Progenitor cell of endocrine pancreas (in vitro differentiated cells): ENCODE measurements around the gene PKMYT1. TPM values are rescaled to one million over a fixed set of nuclear protein-coding genes. Genes with fewer than 3 reads are reported as not detected.
A peak's percentile ranks its signal among the peaks of the same experiment; 100 is the strongest.

Experiments used
- DNase-seq: peaks from one replicate; pipeline ENCODE4 v3.0.0; 2021; ENCODE audit warnings: low spot score; ENCODE audit not compliant: unreplicated experiment
- H3K27ac Mint-ChIP-seq: 2 replicates; pipeline ENCODE4 v1.8.0; 2021; ENCODE audit warnings: mild to moderate bottlenecking, moderate library complexity, mixed read lengths
- H3K27me3 Mint-ChIP-seq: 2 replicates; pipeline ENCODE4 v1.8.0; 2021; ENCODE audit warnings: mixed read lengths
- H3K36me3 Mint-ChIP-seq: 2 replicates; pipeline ENCODE4 v1.8.0; 2022; ENCODE audit warnings: mixed read lengths; ENCODE audit not compliant: insufficient read depth
- H3K4me1 Mint-ChIP-seq: 2 replicates; pipeline ENCODE4 v1.8.0; 2021; ENCODE audit warnings: low read depth, mixed read lengths
- H3K4me3 Mint-ChIP-seq: 2 replicates; pipeline ENCODE4 v1.8.0; 2021; ENCODE audit warnings: low read depth, mild to moderate bottlenecking, moderate library complexity, mixed read lengths
- H3K9me3 Mint-ChIP-seq: 2 replicates; pipeline ENCODE4 v1.8.0; 2021; ENCODE audit warnings: low read depth, mixed read lengths
- CTCF ChIP-seq: fragments of 200-600 bp; sonication (generic); IDR thresholded peaks from one replicate; pipeline ENCODE4 v1.5.0; 2021; ENCODE audit warnings: antibody characterized with exemption, mild to moderate bottlenecking; ENCODE audit not compliant: unreplicated experiment
- total RNA-seq: library from RNA; stranded (reverse); gene quantifications from 2 replicates; pipeline ENCODE4 v1.2.1, GENCODE V29; 2021

PKMYT1 gene
- total RNA-seq, 1 donor from 2014 or later, result 36.5 TPM

GRCh38 chr16:3023415-3023668 lies 43.1 kb upstream of the PKMYT1 start:
- Mint-ChIP-seq H3K36me3 (peaks cover 5% of the 10 kb centered on the region), H3K27ac (peak overlapping the region; percentile 99), H3K4me3 (peak overlapping the region; percentile 91), H3K9me3 (no peaks in the 10 kb centered on the region), H3K4me1 (peaks cover 27% of the 10 kb centered on the region), H3K27me3 (no peaks in the 10 kb centered on the region)
- no peak for TF ChIP-seq CTCF
- DNase-seq, result no peak

- no peaks in the 10 kb centered on the region for H3K9me3 Mint-ChIP-seq
- H3K27me3 Mint-ChIP-seq, result no peaks in the 10 kb centered on the region
- no peak for TF ChIP-seq CTCF
- peaks cover 5% of the 10 kb centered on the region for H3K36me3 Mint-ChIP-seq
- H3K27ac Mint-ChIP-seq, result peak overlapping the region; percentile 99
- no peak for DNase-seq
- H3K4me3 Mint-ChIP-seq, result peak overlapping the region; percentile 91
- peaks cover 28% of the 10 kb centered on the region for H3K4me1 Mint-ChIP-seq
Observed at GRCh38 chr16:3022684-3023414, 42.6 kb upstream of the PKMYT1 start.

- Mint-ChIP-seq H3K27me3 (no peaks in the 10 kb centered on the region), H3K9me3 (no peaks in the 10 kb centered on the region), H3K27ac (peak overlapping the region; percentile 99), H3K4me3 (peak overlapping the region; percentile 91), H3K36me3 (peaks cover 6% of the 10 kb centered on the region), H3K4me1 (peaks cover 29% of the 10 kb centered on the region)
- TF ChIP-seq CTCF, result no peak
- no peak for DNase-seq
Observed at GRCh38 chr16:3022208-3022683, 42.0 kb upstream of the PKMYT1 start.

- peak; percentile 52 for TF ChIP-seq CTCF
- peak overlapping the region; percentile 91 for H3K4me3 Mint-ChIP-seq
- H3K4me1 Mint-ChIP-seq, result peaks cover 35% of the 10 kb centered on the region
- DNase-seq, result peak; percentile 81
- no peaks in the 10 kb centered on the region for H3K27me3 Mint-ChIP-seq
- H3K36me3 Mint-ChIP-seq, result peaks cover 7% of the 10 kb centered on the region
- H3K27ac Mint-ChIP-seq, result peak overlapping the region; percentile 99
- no peaks in the 10 kb centered on the region for H3K9me3 Mint-ChIP-seq
Observed at GRCh38 chr16:3021449-3022207, 41.4 kb upstream of the PKMYT1 start.

GRCh38 chr16:3020604-3021448 lies 40.6 kb upstream of the PKMYT1 start:
- DNase-seq, result peak; percentile 87
- TF ChIP-seq CTCF, result no peak

More at GRCh38 chr16:3020604-3021448, 40.6 kb upstream of the PKMYT1 start:
- H3K9me3 Mint-ChIP-seq, result no peaks in the 10 kb centered on the region
- peaks cover 6% of the 10 kb centered on the region for H3K36me3 Mint-ChIP-seq
- H3K4me3 Mint-ChIP-seq, result peak overlapping the region; percentile 91
- peaks cover 40% of the 10 kb centered on the region for H3K4me1 Mint-ChIP-seq
- H3K27me3 Mint-ChIP-seq, result no peaks in the 10 kb centered on the region
- peak overlapping the region; percentile 99 for H3K27ac Mint-ChIP-seq
